ENCODE data around the gene ADGRG6.
"Not testable (repeated sequence)": the region's sequence is repeated elsewhere in the genome, so short reads cannot be mapped to it uniquely, and the experiment has no call there.

- not testable (repeated sequence) for TF ChIP-seq CTCF (conservative IDR thresholded peaks at IDR 0.05; ENCODE audit: low read depth, low read length); EZH2 (IDR thresholded peaks at IDR 0.05; ENCODE audit: borderline replicate concordance, low read depth, low read length, poor library complexity, severe bottlenecking)
Measured at GRCh38 chr6:142454848-142455247, 153.0 kb downstream of the ADGRG6 start.

All from A673 (cell line).